Keratinocyte (primary cell): Measurements from ENCODE around the gene DISC1. TPM values are rescaled to one million over a fixed set of nuclear protein-coding genes. Genes with fewer than 3 reads are reported as not detected.

ENCODE experiments used
- DNase-seq: peaks from one replicate; pipeline ENCODE4 v3.0.0-alpha.2; 2011; ENCODE audit warnings: low read depth, missing footprints, low spot score
- FAIRE-seq: peaks from 2 replicates; lab custom pipeline; 2011; peaks lifted over from hg19 to GRCh38; lab: Jason Lieb, UNC
- H2AFZ ChIP-seq: 2 replicates; pipeline ENCODE4 v1.6.0; 2012; ENCODE audit warnings: low read length, control low read depth, inconsistent platforms; ENCODE audit not compliant: control insufficient read depth
- H3K27ac ChIP-seq: 2 replicates; pipeline ENCODE4 v1.5.1; 2011; ENCODE audit warnings: low read length; ENCODE audit not compliant: control insufficient read depth, insufficient read depth
- H3K27me3 ChIP-seq: 3 replicates; pipeline ENCODE4 v1.6.0; 2011; ENCODE audit warnings: low read length; ENCODE audit not compliant: control insufficient read depth, insufficient read depth; ENCODE audit errors: extremely low read depth
- H3K36me3 ChIP-seq, 2 experiments: 2 replicates in 1 of 2; 3 replicates in 1 of 2; pipeline ENCODE4 v1.5.1; 2011; ENCODE audit warnings: low read length in 2 of 2, mild to moderate bottlenecking in 1 of 2; ENCODE audit not compliant: control insufficient read depth in 2 of 2, insufficient read depth in 2 of 2; ENCODE audit errors: extremely low read depth in 1 of 2
- H3K4me1 ChIP-seq: 3 replicates; pipeline ENCODE4 v1.5.1; 2011; ENCODE audit warnings: low read length; ENCODE audit not compliant: control insufficient read depth, insufficient read depth; ENCODE audit errors: extremely low read depth
- H3K4me2 ChIP-seq: 3 replicates; pipeline ENCODE4 v1.6.0; 2011; ENCODE audit warnings: low read depth, low read length; ENCODE audit not compliant: control insufficient read depth, insufficient read depth; ENCODE audit errors: extremely low read depth
- H3K4me3 ChIP-seq, 3 experiments: fragments of 200-600 bp in 1 of 3; sonication (generic) in 1 of 3; 2 replicates in 2 of 3; 3 replicates in 1 of 3; pipeline ENCODE4 v1.5.1; 2011 to 2016; ENCODE audit warnings: low read length in 3 of 3, mild to moderate bottlenecking in 3 of 3, control low read depth in 2 of 3, inconsistent platforms in 1 of 3, low read depth in 1 of 3, mixed read lengths in 1 of 3, mixed run types in 1 of 3, moderate library complexity in 1 of 3; ENCODE audit not compliant: control insufficient read depth in 2 of 3, insufficient read depth in 2 of 3; ENCODE audit errors: extremely low read depth in 1 of 3
- H3K79me2 ChIP-seq: 2 replicates; pipeline ENCODE4 v1.6.0; 2012; ENCODE audit warnings: low read length; ENCODE audit not compliant: control insufficient read depth, insufficient read depth
- H3K9ac ChIP-seq: 3 replicates; pipeline ENCODE4 v1.6.0; 2011; ENCODE audit warnings: low read length; ENCODE audit not compliant: control insufficient read depth, insufficient read depth; ENCODE audit errors: extremely low read depth
- H3K9me1 ChIP-seq: 3 replicates; pipeline ENCODE4 v1.6.0; 2011; ENCODE audit warnings: low read length; ENCODE audit not compliant: control insufficient read depth, insufficient read depth; ENCODE audit errors: extremely low read depth
- H3K9me3 ChIP-seq: 2 replicates; pipeline ENCODE4 v1.5.1; 2012; ENCODE audit warnings: low read depth, low read length; ENCODE audit not compliant: control insufficient read depth
- H4K20me1 ChIP-seq: 3 replicates; pipeline ENCODE4 v1.6.0; 2011; ENCODE audit warnings: low read length; ENCODE audit not compliant: control insufficient read depth, insufficient read depth; ENCODE audit errors: extremely low read depth
- CTCF ChIP-seq, 3 experiments: IDR thresholded peaks in 1 of 3; conservative IDR thresholded peaks in 1 of 3; optimal IDR thresholded peaks in 1 of 3; 2 replicates in 2 of 3; 3 replicates in 1 of 3; pipeline versions ENCODE3 to v1.5.1; 2011; ENCODE audit warnings: low read length in 3 of 3, mild to moderate bottlenecking in 3 of 3, moderate library complexity in 2 of 3, control low read depth in 1 of 3, inconsistent platforms in 1 of 3; ENCODE audit not compliant: insufficient read depth in 2 of 3; ENCODE audit errors: extremely low read depth in 1 of 3
- EZH2 ChIP-seq: IDR thresholded peaks from one replicate; pipeline ENCODE4 v1.6.1; 2012; ENCODE audit warnings: inconsistent platforms, mild to moderate bottlenecking, low read length, moderate library complexity
- dilution Hi-C: fragments of 300-500 bp; cut with MboI; formaldehyde crosslinking; loops from one replicate; pipeline ENCODE4 v1.7.0; 2020; ENCODE audit warnings: low sequenced_read_pairs; ENCODE audit not compliant: extremely low pct_ligation_motif_present
- polyA plus RNA-seq, 5 experiments: library from polyadenylated mRNA; depleted of rRNA in 3 of 5; stranded (reverse) in 3 of 5; stranded (forward) in 1 of 5; unstranded in 1 of 5; fragments of >200 nt; gene quantifications; 1 replicate in 1 of 5; 2 replicates in 3 of 5; 3 replicates in 1 of 5; pipeline versions ENCODE4 v1.2.1 to v1.2.3, GENCODE V29; 2011 to 2012; ENCODE audit warnings: missing spikeins in 2 of 5, low read depth in 1 of 5, low replicate concordance in 1 of 5

The DISC1 gene
- polyA plus RNA-seq, 1 donor (not counting 4 experiments of a cell fraction or from before 2014, with no cell fraction given): 0.47 TPM

DNA sequence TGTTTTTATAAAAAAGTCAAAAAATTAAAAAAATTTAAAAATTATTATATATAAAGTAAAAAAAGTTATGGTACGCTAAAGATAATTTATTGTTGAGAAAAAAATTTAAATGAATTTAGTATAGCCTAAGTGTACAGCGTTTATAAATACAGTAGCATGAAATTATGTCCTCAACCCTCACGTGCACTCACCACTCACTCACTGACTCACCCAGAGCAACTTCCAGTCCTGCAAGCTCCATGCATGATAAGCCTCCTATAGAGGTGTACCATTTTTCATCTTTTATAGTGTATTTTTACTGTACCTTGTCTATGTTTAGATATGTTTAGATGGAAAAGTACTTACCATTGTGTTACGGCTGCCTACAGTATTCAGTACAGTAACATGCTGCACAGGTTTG is 5.1 kb downstream of the DISC1 start:
- Histone ChIP-seq H3K27me3 (no peaks in the 10 kb centered on the region), H3K9ac (no peak overlapping the region), H3K79me2 (no peaks in the 10 kb centered on the region), H3K9me3 (no peaks in the 10 kb centered on the region), H3K27ac (no peak overlapping the region), H3K4me3 (no peak overlapping the region), H3K36me3 (no peaks in the 10 kb centered on the region), H2AFZ (no peak overlapping the region), H3K9me1 (no peaks in the 10 kb centered on the region), H4K20me1 (peaks cover 3% of the 10 kb centered on the region), H3K4me1 (peaks cover 26% of the 10 kb centered on the region), H3K4me2 (no peak overlapping the region)
- dilution Hi-C loops: no loop called here
- DNase-seq: no peak
- FAIRE-seq: no peak
- TF ChIP-seq EZH2 (no peak), CTCF (optimal IDR thresholded peaks at IDR 0.05 in 1 of 3, IDR thresholded peaks at IDR 0.05 in 1 of 3, conservative IDR thresholded peaks at IDR 0.05 in 1 of 3; ENCODE audit: extremely low read depth in 1 of 3, insufficient read depth in 2 of 3, low read length in 3 of 3) (no peak)

- DNase-seq (no peak), FAIRE-seq (no peak)
- no peaks in the 10 kb centered on the region for H3K9me3 ChIP-seq
- H3K79me2 ChIP-seq: no peaks in the 10 kb centered on the region
- dilution Hi-C loops: no loop called here
- no peak overlapping the region for H3K9ac ChIP-seq
- H2AFZ ChIP-seq: no peak overlapping the region
- TF ChIP-seq CTCF (optimal IDR thresholded peaks at IDR 0.05 in 1 of 3, IDR thresholded peaks at IDR 0.05 in 1 of 3, conservative IDR thresholded peaks at IDR 0.05 in 1 of 3; ENCODE audit: extremely low read depth in 1 of 3, insufficient read depth in 2 of 3, low read length in 3 of 3) (no peak), EZH2 (no peak)
- no peaks in the 10 kb centered on the region for H3K9me1 ChIP-seq
- no peaks in the 10 kb centered on the region for H3K36me3 ChIP-seq
- no peak overlapping the region for H3K4me2 ChIP-seq
- no peak overlapping the region for H3K4me3 ChIP-seq
- no peaks in the 10 kb centered on the region for H3K27me3 ChIP-seq
- peaks cover 3% of the 10 kb centered on the region for H4K20me1 ChIP-seq
- no peak overlapping the region for H3K27ac ChIP-seq
- H3K4me1 ChIP-seq: peaks cover 23% of the 10 kb centered on the region
Measured at GRCh38 chr1:231632119-231632518, 5.5 kb downstream of the DISC1 start.
